GM18861 (cell line): Measurements from ENCODE around the gene TMEM185B.
"Not testable (repeated sequence)": the region's sequence is repeated elsewhere in the genome, so short reads cannot be mapped to it uniquely, and the experiment has no call there.

Source experiments
- ATAC-seq: cut with Tn5 transposase; IDR thresholded peaks from one replicate; pipeline ENCODE4 v1.9.1; 2021; ENCODE audit not compliant: unreplicated experiment

Gene TMEM185B

GRCh38 chr2:120251880-120252224 is 28.7 kb upstream of the TMEM185B start:
- no peak for ATAC-seq

- no peak for ATAC-seq
Measured at GRCh38 chr2:120251078-120251477, 27.9 kb upstream of the TMEM185B start.

GRCh38 chr2:120250640-120251039 is 27.4 kb upstream of the TMEM185B start:
- no peak for ATAC-seq

DNA sequence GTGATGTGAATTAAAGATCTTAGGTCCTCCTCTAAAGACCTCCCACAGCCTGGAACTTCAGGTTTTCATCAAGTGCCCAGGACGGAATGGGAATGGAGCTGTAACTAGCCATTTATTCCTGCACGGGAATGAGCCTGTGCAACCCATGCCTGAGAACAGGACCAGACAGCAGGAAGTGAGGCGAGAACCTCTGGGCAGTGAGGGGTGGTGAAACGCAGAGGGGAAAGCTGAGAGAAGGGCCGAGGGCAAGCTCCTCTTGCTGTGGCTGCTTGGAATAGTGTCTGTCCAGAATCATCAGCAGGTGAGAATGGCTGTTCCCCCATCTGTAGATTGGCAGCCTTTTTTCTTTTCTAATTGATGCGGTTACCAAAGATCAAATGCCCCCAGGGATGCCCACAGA is 24.7 kb upstream of the TMEM185B start:
- ATAC-seq: no peak

- no peak for ATAC-seq
Measured at GRCh38 chr2:120246546-120247300, 23.5 kb upstream of the TMEM185B start.

DNA sequence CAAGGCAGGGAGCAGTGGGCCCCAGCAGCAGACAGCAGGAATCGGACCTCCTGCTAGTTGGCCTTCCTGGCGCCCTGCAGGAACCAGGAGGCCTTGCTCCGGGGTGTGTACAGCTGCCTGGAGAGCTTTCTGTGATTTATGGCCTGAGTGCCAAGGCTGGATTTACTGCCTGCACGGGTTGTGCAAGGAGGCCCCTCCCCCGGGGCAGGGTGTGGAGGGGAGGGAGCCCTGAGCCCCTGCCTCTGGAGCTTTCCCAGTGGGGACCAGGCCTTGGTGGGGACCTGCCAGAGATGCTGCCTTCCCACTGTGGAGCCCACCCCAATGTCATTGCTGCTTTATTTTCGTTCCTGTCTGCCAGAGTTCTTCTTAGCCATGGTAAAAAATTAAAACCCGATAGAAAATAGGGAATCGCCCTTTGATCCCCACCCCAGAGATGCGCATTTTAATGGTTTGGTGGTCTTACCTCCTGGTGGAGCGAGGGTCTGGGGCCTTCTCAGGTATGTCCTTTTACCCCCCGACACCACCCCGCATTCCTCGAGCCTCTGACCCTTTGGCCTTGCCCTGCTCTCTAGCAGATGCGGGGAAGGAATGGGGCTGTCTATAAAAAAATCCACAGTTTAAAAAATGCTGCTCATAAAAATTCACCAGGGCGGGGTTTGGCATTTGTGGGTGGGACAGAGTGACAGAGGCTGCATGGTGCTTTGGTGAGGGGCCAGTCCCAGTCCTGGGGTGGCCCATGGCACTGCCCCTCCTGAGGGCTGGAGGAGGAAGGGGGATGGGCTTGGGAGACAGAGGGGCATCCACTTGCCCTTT is 22.5 kb upstream of the TMEM185B start:
- ATAC-seq: no peak

DNA sequence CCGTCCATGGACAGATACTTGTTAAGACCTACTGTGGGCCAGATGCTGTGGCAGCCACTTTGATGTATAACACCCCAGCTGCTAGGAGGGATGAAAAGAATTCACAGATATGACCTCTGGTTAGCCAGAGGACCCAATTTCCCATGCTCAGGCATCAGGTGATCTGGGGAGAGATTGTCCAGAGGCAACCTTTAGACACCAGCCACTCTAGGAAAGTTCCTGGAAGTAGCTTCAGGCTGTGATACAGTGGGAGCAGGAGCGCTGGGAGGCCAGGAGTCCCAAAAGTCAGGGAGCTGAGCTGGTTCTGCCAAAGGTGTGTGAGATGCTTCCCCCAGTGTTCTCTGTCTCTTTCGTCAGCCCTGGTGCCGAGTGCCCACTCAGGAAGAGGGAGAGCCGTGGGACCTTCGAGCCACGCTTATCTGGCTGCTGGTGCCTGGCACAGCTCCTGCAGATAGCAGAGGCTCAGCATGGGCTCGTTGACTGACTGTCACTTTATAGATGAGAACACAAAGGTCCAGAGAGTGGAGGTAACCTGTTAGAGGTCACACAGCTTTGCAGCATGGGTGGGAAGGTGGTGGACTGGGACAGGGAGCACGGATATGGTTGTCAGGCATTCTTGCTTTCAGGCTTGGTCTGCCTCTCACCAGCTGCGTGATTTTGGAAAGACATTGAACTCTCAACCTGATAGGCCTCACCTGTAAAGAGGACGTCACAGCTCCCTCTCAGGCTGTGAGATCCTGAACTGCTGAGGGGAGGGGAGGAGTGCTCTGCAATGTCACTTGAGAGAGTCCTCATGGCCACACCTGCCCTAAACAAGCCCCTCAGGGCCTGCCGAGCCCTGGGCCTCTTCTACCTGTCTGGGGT is 21.7 kb upstream of the TMEM185B start:
- ATAC-seq: no peak

- ATAC-seq: no peak
Measured at GRCh38 chr2:120243875-120244553, 20.8 kb upstream of the TMEM185B start.

DNA sequence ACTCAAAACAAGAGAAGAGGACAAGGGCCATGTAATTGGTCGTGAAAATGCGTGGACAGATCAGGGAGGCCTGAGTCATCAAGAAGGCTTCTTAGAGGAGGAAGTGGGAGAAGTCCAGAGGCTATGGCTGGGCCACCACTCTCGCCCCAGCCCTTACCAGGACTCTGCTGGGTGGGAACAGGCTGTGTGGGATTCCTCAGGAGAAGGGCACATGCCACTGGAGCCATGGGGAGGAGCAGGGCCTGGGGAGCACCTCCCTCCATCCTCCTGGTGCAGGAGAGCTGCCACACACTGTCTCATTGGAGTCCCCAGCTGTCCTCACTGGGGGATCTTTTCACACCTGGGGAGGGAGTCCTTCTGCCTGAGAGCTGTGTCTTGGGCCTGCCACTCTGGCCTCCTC is 20.0 kb upstream of the TMEM185B start:
- ATAC-seq: no peak

- ATAC-seq: no peak
Measured at GRCh38 chr2:120241684-120242083, 18.5 kb upstream of the TMEM185B start.

DNA sequence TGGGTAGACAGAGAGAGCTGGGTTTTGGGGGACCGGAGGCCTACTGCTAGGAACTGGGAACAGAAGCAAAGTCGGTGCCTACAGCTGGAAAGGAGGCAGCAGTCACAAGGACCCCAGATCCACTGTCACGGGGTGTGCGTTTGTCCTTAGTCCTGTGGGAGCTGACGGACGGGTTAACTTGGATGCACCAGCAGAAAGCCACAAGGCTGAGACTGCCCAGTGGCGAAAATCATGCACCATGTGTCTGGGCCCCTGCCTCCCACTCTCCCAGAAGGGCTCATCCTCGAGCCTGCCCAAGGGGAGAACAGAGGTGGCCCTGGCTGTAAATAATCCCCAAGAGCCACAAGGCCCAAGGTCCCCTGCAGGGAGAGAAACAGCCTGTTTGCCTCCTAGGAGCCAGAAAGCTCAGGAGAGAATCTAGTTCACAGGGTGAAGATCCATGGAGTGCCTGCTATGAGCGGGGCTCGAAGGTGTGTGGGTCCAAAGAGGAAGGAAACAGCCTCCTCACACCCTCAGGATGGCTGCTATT is 17.8 kb upstream of the TMEM185B start:
- no peak for ATAC-seq

DNA sequence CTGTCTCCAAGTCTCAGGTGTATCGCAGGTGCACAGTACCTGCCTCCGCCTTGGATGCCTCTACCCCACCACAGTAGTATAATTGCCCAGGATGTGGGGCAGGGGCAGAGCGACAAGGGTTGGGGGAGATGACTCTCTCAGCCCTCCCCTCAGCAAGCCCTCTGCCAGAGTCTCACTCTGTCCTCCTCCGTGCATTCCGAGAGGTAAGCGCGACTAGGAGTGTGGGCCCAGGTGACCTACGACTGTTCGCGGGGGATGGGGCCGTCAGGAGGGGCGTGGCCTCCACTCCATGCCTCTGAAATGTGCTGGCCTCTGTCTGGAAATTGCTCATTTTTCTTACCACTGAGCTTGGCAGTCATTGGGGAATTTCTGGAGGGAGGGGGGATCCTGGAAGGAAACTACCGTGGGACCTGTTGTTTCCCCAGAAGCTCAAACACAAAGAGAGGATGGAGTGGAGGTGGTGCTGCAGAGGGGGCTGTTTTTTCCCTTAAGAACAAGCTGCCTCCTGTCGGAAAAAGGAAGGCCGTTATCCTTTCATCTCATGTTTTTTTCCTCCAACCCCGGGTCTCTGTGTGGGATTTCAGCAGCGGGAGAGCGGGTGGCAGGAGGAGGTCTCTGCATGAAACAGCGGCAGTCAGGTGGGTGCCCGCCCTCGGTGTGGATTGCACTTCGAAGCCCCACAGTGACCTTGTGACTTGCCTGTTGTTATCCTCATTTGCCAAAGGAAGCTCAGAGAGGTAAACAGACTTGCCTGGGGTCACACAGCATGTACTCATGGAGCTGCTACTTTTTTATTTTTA is 16.5 kb upstream of the TMEM185B start:
- ATAC-seq: no peak

DNA sequence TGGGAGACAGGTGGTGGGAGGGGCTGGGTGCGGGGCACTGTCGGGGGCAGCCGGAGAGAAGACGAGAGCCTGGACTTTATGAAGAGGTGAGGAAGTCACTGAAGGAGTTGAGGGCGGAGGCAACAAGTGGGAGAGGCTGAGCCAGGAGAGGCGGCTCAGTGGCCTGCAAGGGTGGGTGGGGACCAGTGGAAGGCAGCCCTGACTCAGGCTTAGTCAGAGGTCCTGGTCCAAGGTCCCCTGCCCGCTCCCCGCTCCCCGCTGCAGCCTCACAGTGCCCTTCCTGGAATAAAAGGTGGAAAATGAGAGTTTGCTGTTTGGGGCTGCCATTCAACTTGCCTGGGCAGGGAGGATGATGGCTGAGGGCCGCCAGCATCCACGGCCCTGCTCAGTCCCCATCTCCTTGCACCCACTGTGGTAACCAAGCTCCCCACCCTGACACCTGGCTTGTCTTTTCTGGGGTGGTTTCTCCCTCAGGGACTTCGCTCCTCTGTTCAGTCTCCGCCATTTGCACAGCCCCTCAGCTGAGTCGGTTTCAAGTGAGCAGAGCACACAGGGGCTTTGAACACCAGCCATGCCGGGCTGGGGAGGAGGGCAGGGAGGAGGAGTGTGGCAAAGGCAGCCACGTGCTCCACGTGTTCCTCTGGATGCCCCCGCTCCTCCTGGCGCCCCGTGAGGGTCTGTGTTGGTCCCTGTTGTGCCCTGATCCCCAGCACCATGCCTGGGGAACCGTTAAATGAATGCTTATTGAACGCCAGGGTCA is 15.7 kb upstream of the TMEM185B start:
- ATAC-seq: no peak

DNA sequence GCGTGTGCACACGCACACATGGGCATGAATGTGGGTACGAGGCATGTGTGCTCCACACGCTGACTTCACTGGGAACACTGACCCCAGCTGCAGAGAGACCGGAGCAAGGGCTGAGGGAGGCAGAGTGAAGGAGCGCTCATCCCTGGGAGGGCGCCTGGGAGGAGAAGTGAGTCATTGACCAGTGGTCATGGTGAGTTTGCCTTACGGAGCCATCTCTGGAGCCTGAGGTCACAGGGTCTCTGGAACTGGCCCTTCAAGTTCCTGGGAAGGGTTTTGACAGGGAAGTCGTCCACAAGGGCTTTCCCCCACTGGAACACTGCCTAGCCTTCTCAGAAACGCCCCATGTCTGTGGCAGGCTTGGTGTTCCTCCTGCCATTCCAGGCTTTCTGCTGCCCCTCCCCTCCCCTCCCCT is 14.3 kb upstream of the TMEM185B start:
- no peak for ATAC-seq

GRCh38 chr2:120236791-120237190 is 13.6 kb upstream of the TMEM185B start:
- no peak for ATAC-seq

- ATAC-seq: no peak
Measured at GRCh38 chr2:120236316-120236715, 13.1 kb upstream of the TMEM185B start.

DNA sequence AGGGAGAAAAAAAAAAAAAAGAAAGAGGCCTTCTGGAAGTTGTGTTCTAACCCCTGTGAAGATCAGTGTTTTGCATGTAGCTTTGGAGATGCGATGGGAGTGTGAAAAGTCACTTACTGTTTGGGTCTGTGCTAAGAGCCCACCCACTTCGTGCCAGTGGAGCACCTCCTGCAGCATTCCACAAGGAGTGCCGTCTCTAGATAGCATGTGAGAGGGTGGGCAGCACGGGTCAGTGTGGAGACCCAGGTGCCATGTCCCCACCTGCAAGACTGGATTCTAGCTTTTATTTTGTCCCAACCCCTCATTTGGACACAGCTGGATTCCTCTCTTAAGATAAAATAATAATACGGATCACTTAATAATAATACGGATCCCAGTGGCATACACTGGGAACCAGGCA is 12.5 kb upstream of the TMEM185B start:
- no peak for ATAC-seq

DNA sequence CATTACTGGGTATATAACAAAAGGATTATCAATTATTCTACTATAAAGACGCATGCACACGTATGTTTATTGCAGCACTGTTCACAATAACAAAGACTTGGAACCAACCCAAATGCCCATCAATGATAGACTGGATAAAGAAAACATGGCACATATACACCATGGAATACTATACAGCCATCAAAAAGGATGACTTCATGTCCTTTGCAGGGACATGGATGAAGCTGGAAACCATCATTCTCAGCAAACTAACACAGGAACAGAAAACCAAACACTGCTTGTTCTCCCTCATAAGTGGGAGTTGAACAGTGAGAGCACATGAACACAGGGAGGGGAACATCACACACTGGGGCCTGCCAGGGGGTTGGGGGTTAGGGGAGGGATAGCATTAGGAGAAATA is 12.0 kb upstream of the TMEM185B start:
- not testable (repeated sequence) for ATAC-seq

- ATAC-seq: no peak
Measured at GRCh38 chr2:120233292-120233691, 10.1 kb upstream of the TMEM185B start.
